GM19452 (cell line): ENCODE measurements around the gene COIL.
"Not testable (repeated sequence)": the region's sequence is repeated elsewhere in the genome, so short reads cannot be mapped to it uniquely, and the experiment has no call there.

Experiments used
- ATAC-seq: cut with Tn5 transposase; IDR thresholded peaks from one replicate; pipeline ENCODE4 v1.9.1; 2021; ENCODE audit not compliant: unreplicated experiment

The COIL gene

GRCh38 chr17:56960596-56961538 is at the start of gene COIL:
Gene COIL, minus strand, starts transcription at chr17:56961050. Its CDS starts 31 bp downstream, at chr17:56961019.
- ATAC-seq = peak; percentile 96

- no peak for ATAC-seq
Measured at GRCh38 chr17:57010487-57010886, 49.6 kb upstream of the COIL start.

- ATAC-seq = no peak
Measured at GRCh38 chr17:57009737-57010445, 49.0 kb upstream of the COIL start.

GRCh38 chr17:57008958-57009357 is 48.1 kb upstream of the COIL start:
- ATAC-seq = no peak

- ATAC-seq = no peak
Measured at GRCh38 chr17:57006040-57006439, 45.2 kb upstream of the COIL start.

- ATAC-seq = peak; percentile 89
Measured at GRCh38 chr17:57004944-57005579, 44.2 kb upstream of the COIL start.

GRCh38 chr17:57002904-57003303 is 42.1 kb upstream of the COIL start:
- ATAC-seq = no peak

- no peak for ATAC-seq
Measured at GRCh38 chr17:57001541-57001940, 40.7 kb upstream of the COIL start.

- no peak for ATAC-seq
Measured at GRCh38 chr17:56997313-56997712, 36.5 kb upstream of the COIL start.

- ATAC-seq = no peak
Measured at GRCh38 chr17:56995766-56996165, 34.9 kb upstream of the COIL start.

GRCh38 chr17:56994009-56994792 is 33.4 kb upstream of the COIL start:
- no peak for ATAC-seq

- ATAC-seq = no peak
Measured at GRCh38 chr17:56992364-56992763, 31.5 kb upstream of the COIL start.

- ATAC-seq = no peak
Measured at GRCh38 chr17:56988901-56989572, 28.2 kb upstream of the COIL start.

- ATAC-seq = no peak
Measured at GRCh38 chr17:56987283-56987834, 26.5 kb upstream of the COIL start.

- ATAC-seq = no peak
Measured at GRCh38 chr17:56985371-56986162, 24.7 kb upstream of the COIL start.

- no peak for ATAC-seq
Measured at GRCh38 chr17:56983366-56983765, 22.5 kb upstream of the COIL start.

- no peak for ATAC-seq
Measured at GRCh38 chr17:56982312-56982711, 21.5 kb upstream of the COIL start.

GRCh38 chr17:56980526-56980925 is 19.7 kb upstream of the COIL start:
- ATAC-seq = not testable (repeated sequence)

- ATAC-seq = peak; percentile 10
Measured at GRCh38 chr17:56979091-56979480, 18.2 kb upstream of the COIL start.
